CD4-positive, alpha-beta T cell (primary cell): ENCODE data around the gene IRX2. TPM values are rescaled to one million over a fixed set of nuclear protein-coding genes. Genes with fewer than 3 reads are reported as not detected.

Source experiments
- ATAC-seq: fragments of 200-7000 bp; cut with Tn5 transposase; one replicate; pipeline ENCODE4 v1.10.0; 2022; ENCODE audit warnings: mild to moderate bottlenecking; ENCODE audit not compliant: poor library complexity
- CTCF ChIA-PET: fragments of 350-600 bp; sonication (Branson Sonifier 250); formaldehyde crosslinking; loops from one replicate; lab custom pipeline; 2021; ENCODE audit warnings: antibody characterized with exemption, inconsistent platforms; lab: Charles Lee
- POLR2A ChIA-PET: fragments of 350-600 bp; sonication (Branson Sonifier 250); formaldehyde crosslinking; loops from one replicate; lab custom pipeline; 2021; ENCODE audit warnings: antibody characterized with exemption, inconsistent platforms; lab: Charles Lee
- DNase-seq, 14 experiments: peaks; one replicate each; pipeline ENCODE4 v3.0.0-alpha.2; 2013 to 2020; ENCODE audit warnings: mixed read lengths in 2 of 14
- H3K27ac ChIP-seq, 2 donors: one replicate each; pipeline versions ENCODE4 v1.5.1 to v1.7.0; 2013; ENCODE audit warnings: low read length in 2 of 2, low read depth in 1 of 2, mild to moderate bottlenecking in 1 of 2
- H3K27me3 ChIP-seq, 2 experiments: 1 replicate in 1 of 2; 2 replicates in 1 of 2; pipeline versions ENCODE4 v1.6.1 to v1.7.0; 2013; ENCODE audit warnings: low read length in 2 of 2, control low read depth in 1 of 2, mild to moderate bottlenecking in 1 of 2, moderate library complexity in 1 of 2; ENCODE audit not compliant: insufficient read depth in 2 of 2, control insufficient read depth in 1 of 2
- H3K36me3 ChIP-seq: one replicate; pipeline ENCODE4 v1.6.1; 2013; ENCODE audit warnings: low read length, control low read depth; ENCODE audit not compliant: insufficient read depth
- H3K4me1 ChIP-seq: one replicate; pipeline ENCODE4 v1.6.1; 2013; ENCODE audit warnings: low read length, control low read depth; ENCODE audit not compliant: insufficient read depth
- H3K4me3 ChIP-seq: one replicate; pipeline ENCODE4 v1.5.1; 2013; ENCODE audit warnings: mild to moderate bottlenecking, low read length, moderate library complexity
- H3K9me3 ChIP-seq, 2 experiments: 1 replicate in 1 of 2; 2 replicates in 1 of 2; pipeline versions ENCODE4 v1.6.1 to v1.7.0; 2013; ENCODE audit warnings: low read length in 2 of 2, mild to moderate bottlenecking in 2 of 2, control low read depth in 1 of 2, moderate library complexity in 1 of 2; ENCODE audit not compliant: control insufficient read depth in 1 of 2, insufficient read depth in 1 of 2
- H3K27ac Mint-ChIP-seq: one replicate; pipeline ENCODE4 v1.8.0; 2020; ENCODE audit warnings: mixed read lengths
- H3K27me3 Mint-ChIP-seq: one replicate; pipeline ENCODE4 v1.8.0; 2021; ENCODE audit warnings: mixed read lengths
- H3K36me3 Mint-ChIP-seq: one replicate; pipeline ENCODE4 v1.8.0; 2021; ENCODE audit warnings: low read depth, mixed read lengths
- H3K4me1 Mint-ChIP-seq: one replicate; pipeline ENCODE4 v1.8.0; 2021; ENCODE audit warnings: low read depth, mixed read lengths
- H3K4me3 Mint-ChIP-seq: one replicate; pipeline ENCODE4 v1.8.0; 2020; ENCODE audit warnings: mild to moderate bottlenecking, mixed read lengths
- H3K9me3 Mint-ChIP-seq: one replicate; pipeline ENCODE4 v1.8.0; 2020; ENCODE audit warnings: mixed read lengths
- intact Hi-C, 2 experiments: fragments of 100-400 bp; cut with DNase I in 1 of 2; cut with micrococcal nuclease in 1 of 2; formaldehyde crosslinking; loops; one replicate each; pipeline versions ENCODE4 v1.15.1 to v1.9.0; 2023 to 2025; cut with DNase I, micrococcal nuclease
- total RNA-seq, 174 experiments: library from RNA in 2 of 174; stranded (reverse) in 2 of 174; gene quantifications; one replicate each; pipeline ENCODE4 v1.2.3 and lab custom pipeline; 2021 to 2026
- TF ChIP-seq, protein P1 (sequence below): fragments of 200-600 bp; IDR thresholded peaks from one replicate; pipeline ENCODE4 v1.8.0; 2022; ENCODE audit warnings: antibody characterized with exemption, mild to moderate bottlenecking

IRX2 gene
- total RNA-seq, 2 experiments from 2014 or later, result not detected

DNA sequence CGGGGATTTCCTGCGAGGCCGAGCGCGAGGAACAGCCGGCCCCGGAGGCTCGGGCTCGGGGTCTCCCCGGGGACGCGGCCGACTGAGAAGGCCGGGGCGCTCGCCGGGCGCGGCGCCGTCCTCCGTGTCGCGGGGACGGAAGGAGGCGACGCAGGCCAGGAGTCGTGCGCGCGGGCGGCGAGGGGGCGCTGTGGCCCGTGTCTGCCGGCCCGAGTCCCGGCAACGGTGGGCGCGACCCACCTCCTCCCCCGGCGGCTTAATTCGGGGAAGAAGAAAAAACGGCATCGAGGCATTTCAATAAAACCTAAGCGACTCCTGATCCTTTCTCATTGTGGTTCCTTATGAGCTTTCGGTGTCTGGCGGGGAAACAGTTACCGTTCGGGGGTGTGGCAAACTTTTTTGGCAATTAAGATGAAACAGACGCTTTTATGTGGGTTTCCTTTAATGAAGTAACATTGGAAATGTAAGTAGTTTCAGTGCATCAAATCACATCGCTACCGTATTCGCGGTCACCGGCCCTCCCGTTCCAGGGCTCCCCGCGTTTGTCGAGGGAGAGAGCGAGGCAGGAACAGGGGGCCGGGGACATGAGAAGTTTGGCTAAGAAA lies 3.7 kb upstream of the IRX2 start:
- ChIA-PET POLR2A (no interaction called here), CTCF (no interaction called here)
- H3K4me3 ChIP-seq, result no peak overlapping the region
- Mint-ChIP-seq H3K36me3 (no peaks in the 10 kb centered on the region), H3K27ac (no peak overlapping the region), H3K9me3 (no peaks in the 10 kb centered on the region), H3K27me3 (peaks cover 67% of the 10 kb centered on the region), H3K4me3 (peak overlapping the region; percentile 4), H3K4me1 (peaks cover 12% of the 10 kb centered on the region)
- H3K4me1 ChIP-seq, result peaks cover 3% of the 10 kb centered on the region
- peaks cover 55 to 86% of the 10 kb centered on the region in 2 experiments for H3K27me3 ChIP-seq
- H3K36me3 ChIP-seq, result no peaks in the 10 kb centered on the region
- TF ChIP-seq, protein P1, sequence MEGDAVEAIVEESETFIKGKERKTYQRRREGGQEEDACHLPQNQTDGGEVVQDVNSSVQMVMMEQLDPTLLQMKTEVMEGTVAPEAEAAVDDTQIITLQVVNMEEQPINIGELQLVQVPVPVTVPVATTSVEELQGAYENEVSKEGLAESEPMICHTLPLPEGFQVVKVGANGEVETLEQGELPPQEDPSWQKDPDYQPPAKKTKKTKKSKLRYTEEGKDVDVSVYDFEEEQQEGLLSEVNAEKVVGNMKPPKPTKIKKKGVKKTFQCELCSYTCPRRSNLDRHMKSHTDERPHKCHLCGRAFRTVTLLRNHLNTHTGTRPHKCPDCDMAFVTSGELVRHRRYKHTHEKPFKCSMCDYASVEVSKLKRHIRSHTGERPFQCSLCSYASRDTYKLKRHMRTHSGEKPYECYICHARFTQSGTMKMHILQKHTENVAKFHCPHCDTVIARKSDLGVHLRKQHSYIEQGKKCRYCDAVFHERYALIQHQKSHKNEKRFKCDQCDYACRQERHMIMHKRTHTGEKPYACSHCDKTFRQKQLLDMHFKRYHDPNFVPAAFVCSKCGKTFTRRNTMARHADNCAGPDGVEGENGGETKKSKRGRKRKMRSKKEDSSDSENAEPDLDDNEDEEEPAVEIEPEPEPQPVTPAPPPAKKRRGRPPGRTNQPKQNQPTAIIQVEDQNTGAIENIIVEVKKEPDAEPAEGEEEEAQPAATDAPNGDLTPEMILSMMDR, result no peak
- intact Hi-C loops, result no loop called here
- no peak for ATAC-seq
- no peak for DNase-seq
- H3K9me3 ChIP-seq, result peaks cover 0 to 58% of the 10 kb centered on the region in 2 experiments
- no peak overlapping the region for H3K27ac ChIP-seq

- intact Hi-C loops, result no loop called here
Measured at GRCh38 chr5:2754581-2755075, 3.2 kb upstream of the IRX2 start.

GRCh38 chr5:2753452-2754420 lies 2.3 kb upstream of the IRX2 start:
- H3K9me3 Mint-ChIP-seq, result no peaks in the 10 kb centered on the region
- no peak overlapping the region for H3K27ac ChIP-seq
- ChIA-PET CTCF (no interaction called here), POLR2A (no interaction called here)
- no peak overlapping the region for H3K27ac Mint-ChIP-seq
- H3K4me3 ChIP-seq, result no peak overlapping the region
- intact Hi-C loops, result no loop called here
- TF ChIP-seq, protein P1, result no peak
- no peaks in the 10 kb centered on the region for H3K36me3 Mint-ChIP-seq
- H3K27me3 Mint-ChIP-seq, result peaks cover 65% of the 10 kb centered on the region
- no peak for ATAC-seq
- peaks cover 0 to 62% of the 10 kb centered on the region in 2 experiments for H3K9me3 ChIP-seq
- H3K27me3 ChIP-seq, result peaks cover 60 to 79% of the 10 kb centered on the region in 2 experiments
- peaks cover 12% of the 10 kb centered on the region for H3K4me1 Mint-ChIP-seq
- H3K4me1 ChIP-seq, result peaks cover 3% of the 10 kb centered on the region
- no peak for DNase-seq
- H3K4me3 Mint-ChIP-seq, result no peak overlapping the region
- H3K36me3 ChIP-seq, result no peaks in the 10 kb centered on the region

More at GRCh38 chr5:2754581-2755075, 3.2 kb upstream of the IRX2 start:
- H3K36me3 ChIP-seq, result no peaks in the 10 kb centered on the region
- ATAC-seq (no peak), DNase-seq (no peak)
- H3K36me3 Mint-ChIP-seq, result no peaks in the 10 kb centered on the region
- peaks cover 69% of the 10 kb centered on the region for H3K27me3 Mint-ChIP-seq
- POLR2A ChIA-PET, result no interaction called here
- no peaks in the 10 kb centered on the region for H3K9me3 Mint-ChIP-seq
- H3K4me1 ChIP-seq, result peaks cover 3% of the 10 kb centered on the region
- H3K27ac Mint-ChIP-seq, result no peak overlapping the region
- TF ChIP-seq, protein P1, result no peak
- peaks cover 12% of the 10 kb centered on the region for H3K4me1 Mint-ChIP-seq
- no peak overlapping the region for H3K4me3 ChIP-seq
- peaks cover 0 to 58% of the 10 kb centered on the region in 2 experiments for H3K9me3 ChIP-seq
- H3K27me3 ChIP-seq, result peaks cover 56 to 87% of the 10 kb centered on the region in 2 experiments
- CTCF ChIA-PET, result no interaction called here
- H3K4me3 Mint-ChIP-seq, result no peak overlapping the region
- no peak overlapping the region for H3K27ac ChIP-seq
